GM19035 (cell line): ENCODE measurements around the gene GPR87.

Experiments
- ATAC-seq: cut with Tn5 transposase; IDR thresholded peaks from one replicate; pipeline ENCODE4 v1.9.1; 2021; ENCODE audit not compliant: unreplicated experiment

GPR87 gene

GRCh38 chr3:151283907-151284461 is 32.6 kb downstream of the GPR87 start:
- ATAC-seq = no peak

- no peak for ATAC-seq
Measured at GRCh38 chr3:151283387-151283786, 33.2 kb downstream of the GPR87 start.

GRCh38 chr3:151282921-151283320 is 33.7 kb downstream of the GPR87 start:
- ATAC-seq = peak; percentile 54

GRCh38 chr3:151281671-151282324 is 34.8 kb downstream of the GPR87 start:
- ATAC-seq = no peak

GRCh38 chr3:151278230-151278629 is 38.4 kb downstream of the GPR87 start, which contains the start of gene P2RY14:
P2RY14 (minus strand) TSS chr3:151278542; CDS start chr3:151214316, 64,226 bp downstream.
- no peak for ATAC-seq

- peak; percentile 65 for ATAC-seq
Measured at GRCh38 chr3:151276687-151277042, 40.0 kb downstream of the GPR87 start.

GRCh38 chr3:151276038-151276686 is 40.5 kb downstream of the GPR87 start:
- ATAC-seq = peak; percentile 30

- ATAC-seq = no peak
Measured at GRCh38 chr3:151275091-151275490, 41.5 kb downstream of the GPR87 start.

- no peak for ATAC-seq
Measured at GRCh38 chr3:151269631-151270030, 47.0 kb downstream of the GPR87 start.

- peak; percentile 52 for ATAC-seq
Measured at GRCh38 chr3:151268267-151269235, 48.1 kb downstream of the GPR87 start.

- no peak for ATAC-seq
Measured at GRCh38 chr3:151267066-151267465, 49.6 kb downstream of the GPR87 start.

- ATAC-seq = peak; percentile 92
Measured at GRCh38 chr3:151265866-151266265, 50.8 kb downstream of the GPR87 start.

GRCh38 chr3:151265166-151265565 is 51.5 kb downstream of the GPR87 start:
- ATAC-seq = no peak

GRCh38 chr3:151264605-151265004 is 52.0 kb downstream of the GPR87 start:
- ATAC-seq = no peak

GRCh38 chr3:151262871-151263525 is 53.6 kb downstream of the GPR87 start:
- ATAC-seq = no peak

- ATAC-seq = no peak
Measured at GRCh38 chr3:151259664-151260063, 57.0 kb downstream of the GPR87 start.

GRCh38 chr3:151256749-151257148 is 59.9 kb downstream of the GPR87 start:
- no peak for ATAC-seq

- no peak for ATAC-seq
Measured at GRCh38 chr3:151248772-151249337, 67.8 kb downstream of the GPR87 start.
